ENCODE results near the gene CARD10.
A peak's percentile ranks its signal among the peaks of the same experiment; 100 is the strongest.

- peak; percentile 78 to 89 (median 86) for TF ChIP-seq CTCF (IDR thresholded peaks at IDR 0.05)
- TF ChIP-seq POLR2A (IDR thresholded peaks at IDR 0.05) = no peak
Observed at GRCh38 chr22:37544955-37545702, 25.9 kb upstream of the CARD10 start.
